Bronchial epithelial cell (primary cell): Measurements from ENCODE around the gene CCR5. TPM values are rescaled to one million over a fixed set of nuclear protein-coding genes. Genes with fewer than 3 reads are reported as not detected.
"Not testable (repeated sequence)": the region's sequence is repeated elsewhere in the genome, so short reads cannot be mapped to it uniquely, and the experiment has no call there.

Source experiments
- DNase-seq: peaks from one replicate; pipeline ENCODE4 v3.0.0-alpha.2; 2010; ENCODE audit warnings: low read depth
- FAIRE-seq: peaks from 2 replicates; lab custom pipeline; 2011; peaks lifted over from hg19 to GRCh38; lab: Jason Lieb, UNC
- H3K27me3 ChIP-seq: 2 replicates; pipeline ENCODE4 v1.5.1; 2011; ENCODE audit warnings: low read length; ENCODE audit not compliant: control insufficient read depth, insufficient read depth
- H3K36me3 ChIP-seq: 2 replicates; pipeline ENCODE4 v1.5.1; 2011; ENCODE audit warnings: low read length; ENCODE audit not compliant: control insufficient read depth, insufficient read depth
- H3K4me3 ChIP-seq: 2 replicates; pipeline ENCODE4 v1.5.1; 2011; ENCODE audit warnings: mild to moderate bottlenecking, low read depth, low read length, control low read depth
- CTCF ChIP-seq: IDR thresholded peaks from 2 replicates; pipeline ENCODE4 v1.5.1; 2011; ENCODE audit warnings: mild to moderate bottlenecking, moderate library complexity, low read length, control low read depth, inconsistent platforms; ENCODE audit not compliant: insufficient read depth, severe bottlenecking
- total RNA-seq: library from RNA; depleted of rRNA; stranded (reverse); fragments of >200 nt; gene quantifications from 2 replicates; pipeline ENCODE4 v1.2.1, GENCODE V29; 2014

The CCR5 gene
- total RNA-seq, result not detected in 2 replicates

- H3K4me3 ChIP-seq, result no peak within 1 kb of the TSS
- peaks cover 7% of the 10 kb centered on the region for H3K27me3 ChIP-seq
- no peak for TF ChIP-seq CTCF
- FAIRE-seq, result no peak
- H3K36me3 ChIP-seq, result no peaks in the 10 kb centered on the region
- no peak for DNase-seq
Observed at GRCh38 chr3:46370839-46371518, at the start of gene CCR5. TSS of gene CCR5 (plus strand) at chr3:46370946. CDS start at chr3:46372903, 1,957 bp downstream.

- no peak for FAIRE-seq
Observed at GRCh38 chr3:46321461-46322104, 49.2 kb upstream of the CCR5 start.

DNA sequence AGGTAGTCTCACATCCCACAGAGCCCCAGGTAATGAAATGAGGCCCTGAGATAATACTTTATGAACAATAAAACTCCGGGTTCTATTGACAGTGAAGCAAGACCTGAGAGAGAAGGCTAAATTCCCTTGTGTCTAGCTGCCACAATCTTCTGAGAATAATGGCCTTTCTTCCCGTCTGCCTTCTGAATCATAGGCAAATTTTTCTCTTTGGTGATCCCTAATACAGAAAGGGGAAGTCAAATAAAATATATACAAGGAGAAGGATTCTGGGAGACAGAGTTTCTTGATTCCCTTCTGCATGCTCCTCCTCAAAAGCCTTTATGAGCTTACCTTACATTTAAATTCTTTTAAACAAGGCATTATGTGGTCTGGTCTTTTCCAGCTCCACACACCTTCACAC is 46.7 kb upstream of the CCR5 start:
- no peak for FAIRE-seq
- Histone ChIP-seq H3K36me3 (no peaks in the 10 kb centered on the region), H3K4me3 (no peak overlapping the region), H3K27me3 (no peaks in the 10 kb centered on the region)
- no peak for DNase-seq
- no peak for TF ChIP-seq CTCF

More at GRCh38 chr3:46321461-46322104, 49.2 kb upstream of the CCR5 start:
- no peaks in the 10 kb centered on the region for H3K27me3 ChIP-seq
- no peaks in the 10 kb centered on the region for H3K36me3 ChIP-seq
- no peak overlapping the region for H3K4me3 ChIP-seq
- TF ChIP-seq CTCF, result no peak
- DNase-seq, result no peak

DNA sequence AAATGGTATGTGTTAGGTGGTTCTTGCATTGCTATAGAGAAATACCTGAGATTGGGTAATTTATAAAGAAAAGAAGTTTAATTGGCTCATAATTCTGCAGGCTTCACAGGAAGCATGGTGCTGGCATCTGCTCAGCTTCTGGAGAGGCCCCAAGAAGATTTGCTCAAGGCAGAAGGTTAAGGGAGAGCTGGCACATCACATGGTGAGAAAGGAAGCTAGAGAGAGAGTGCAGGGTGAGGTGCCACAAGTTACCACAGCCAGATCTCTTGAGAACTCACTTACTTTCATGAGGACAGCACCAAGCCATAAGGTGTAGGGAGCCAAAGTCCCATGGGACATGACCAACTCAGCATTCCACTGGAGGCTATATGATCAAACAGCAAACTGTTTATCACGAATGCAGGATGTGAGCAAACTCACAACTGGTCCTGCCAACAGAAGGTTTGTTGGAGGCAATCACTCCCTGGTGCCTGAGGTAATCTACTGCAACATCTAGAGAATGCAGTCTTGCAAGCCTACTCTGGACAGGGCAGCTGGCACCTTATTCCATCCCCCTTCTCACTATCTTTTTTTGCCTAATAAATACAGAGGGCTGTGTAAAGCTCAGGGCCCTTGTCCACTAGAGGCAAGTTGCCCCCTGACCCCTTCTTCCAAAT is 45.0 kb upstream of the CCR5 start:
- no peak overlapping the region for H3K4me3 ChIP-seq
- no peaks in the 10 kb centered on the region for H3K27me3 ChIP-seq
- DNase-seq, result peak; percentile 15
- FAIRE-seq, result no peak
- no peak for TF ChIP-seq CTCF
- H3K36me3 ChIP-seq, result no peaks in the 10 kb centered on the region

DNA sequence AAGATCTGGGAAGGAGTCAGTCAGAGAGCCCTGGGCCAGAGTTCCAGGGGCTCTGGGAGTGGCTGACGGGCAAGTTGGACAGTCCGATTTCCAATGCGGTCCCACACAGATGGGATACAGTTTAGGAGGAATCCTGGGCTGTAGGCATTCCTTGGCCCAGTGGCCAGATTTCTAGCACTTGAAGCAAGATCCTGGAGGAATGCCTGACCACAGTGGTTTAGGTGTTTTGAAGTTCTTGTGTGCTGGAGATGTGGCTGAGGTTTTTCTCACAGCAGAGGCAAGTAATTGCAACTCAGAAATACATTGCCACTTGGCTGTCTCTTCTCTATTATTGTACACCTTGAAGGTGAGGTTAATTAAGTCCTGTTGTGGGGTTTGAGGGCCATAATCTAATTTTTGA is 40.1 kb upstream of the CCR5 start:
- FAIRE-seq, H3K4me3 ChIP-seq, DNase-seq, H3K27me3 ChIP-seq, H3K36me3 ChIP-seq: not testable (repeated sequence)
